GM12878 (cell line): ENCODE measurements around the gene MYO15B. TPM values are rescaled to one million over a fixed set of nuclear protein-coding genes. Genes with fewer than 3 reads are reported as not detected.

Experiments
- ASH2L ChIP-seq: fragments of 300-600, 200-600 bp; sonication (generic); IDR thresholded peaks from 2 replicates; pipeline ENCODE4 v1.6.1; 2017; ENCODE audit warnings: low read depth, mild to moderate bottlenecking, borderline replicate concordance
- CHD2 ChIP-seq: IDR thresholded peaks from 2 replicates; pipeline ENCODE4 v1.6.1; 2011; ENCODE audit warnings: low read depth, low read length, improper control_type of control experiment, borderline replicate concordance
- FOXM1 ChIP-seq: IDR thresholded peaks from 2 replicates; pipeline ENCODE4 v1.6.1; 2012; ENCODE audit warnings: low read depth, mild to moderate bottlenecking, inconsistent platforms, low read length, moderate library complexity
- HDAC6 ChIP-seq: fragments of 200-600 bp; sonication (generic); IDR thresholded peaks from one replicate; pipeline ENCODE4 v1.8.0; 2017; ENCODE audit warnings: antibody characterized with exemption; ENCODE audit not compliant: unreplicated experiment
- KAT2A ChIP-seq: conservative IDR thresholded peaks from 2 replicates; pipeline ENCODE4 v1.6.1; 2011; ENCODE audit warnings: low read depth, low read length; ENCODE audit not compliant: control insufficient read depth
- MXI1 ChIP-seq: fragments of 150-350 bp; IDR thresholded peaks from 2 replicates; pipeline ENCODE4 v1.6.1; 2011; ENCODE audit warnings: low read depth, mild to moderate bottlenecking, inconsistent platforms, low read length, improper control_type of control experiment
- POLR2AphosphoS2 ChIP-seq: IDR thresholded peaks from 2 replicates; pipeline ENCODE4 v1.6.1; 2011; ENCODE audit warnings: low read depth, mild to moderate bottlenecking, low read length, improper control_type of control experiment, moderate library complexity
- PRDM15 ChIP-seq: fragments of 450-650 bp; formaldehyde crosslinking; IDR thresholded peaks from 2 replicates; pipeline ENCODE4 v1.4.0; 2020; ENCODE audit warnings: mild to moderate bottlenecking, moderate library complexity
- SKIL ChIP-seq: fragments of 450-650 bp; IDR thresholded peaks from 2 replicates; pipeline ENCODE4 v1.6.1; 2017; ENCODE audit warnings: mild to moderate bottlenecking, low read depth, inconsistent platforms; ENCODE audit not compliant: poor library complexity, severe bottlenecking
- SMAD1 ChIP-seq: fragments of 450-650 bp; IDR thresholded peaks from 2 replicates; pipeline ENCODE4 v1.6.1; 2018; ENCODE audit warnings: mild to moderate bottlenecking, low read depth; ENCODE audit not compliant: partially characterized antibody
- SREBF1 ChIP-seq: IDR thresholded peaks from 2 replicates; pipeline ENCODE4 v1.6.1; 2012; ENCODE audit warnings: mild to moderate bottlenecking, low read length
- TCF12 ChIP-seq: IDR thresholded peaks from 2 replicates; pipeline ENCODE4 v1.6.1; 2011; ENCODE audit warnings: low read depth, mild to moderate bottlenecking, low read length
- ZBTB11 ChIP-seq: fragments of 450-650 bp; formaldehyde crosslinking; IDR thresholded peaks from 2 replicates; pipeline ENCODE4 v1.5.0; 2022; ENCODE audit warnings: mild to moderate bottlenecking, missing genetic modification characterization
- ZNF217 ChIP-seq: fragments of 450-650 bp; IDR thresholded peaks from 2 replicates; pipeline ENCODE4 v1.6.1; 2017; ENCODE audit warnings: antibody characterized with exemption, mild to moderate bottlenecking
- ZNF384 ChIP-seq: IDR thresholded peaks from 2 replicates; pipeline ENCODE4 v1.6.1; 2012; ENCODE audit warnings: low read depth, mild to moderate bottlenecking, low read length, improper control_type of control experiment, borderline replicate concordance
- polyA plus RNA-seq, 11 experiments: library from polyadenylated mRNA; depleted of rRNA in 4 of 11; unstranded in 6 of 11; stranded (reverse) in 5 of 11; fragments of >200 nt; fragmentation: Nextera tagmentation in 4 of 11; fragmentation: Illumina TruSeq in 1 of 11; extraction: Ambion mirVana in 4 of 11; extraction: Trizol in 1 of 11; gene quantifications; 1 replicate in 1 of 11; 2 replicates in 10 of 11; pipeline versions ENCODE4 v1.2.1 to v1.2.3, GENCODE V29; 2011 to 2016; ENCODE audit warnings: inconsistent platforms in 2 of 11, missing spikeins in 2 of 11, low read depth in 1 of 11
- total RNA-seq, 4 experiments: library from RNA; depleted of rRNA in 3 of 4; stranded (reverse); fragments of >200 nt in 3 of 4; fragmentation: Illumina TruSeq in 1 of 4; extraction: Trizol in 1 of 4; gene quantifications; 2 replicates each; pipeline versions ENCODE4 v1.2.1 to v1.2.3, GENCODE V29; 2013 to 2021

MYO15B gene
- total and polyA plus RNA-seq, 10 of the 15 experiments (the other 5 are each of a cell fraction or from before 2014, with no cell fraction given): 0.67 to 15.4 (median 2.3) TPM; not detected in 1

- TF ChIP-seq HDAC6: no peak
- TF ChIP-seq ZNF384: no peak
- TF ChIP-seq MXI1: no peak
- TF ChIP-seq PRDM15 (CRISPR knock-in tag): no peak
- no peak for TF ChIP-seq ASH2L
- no peak for TF ChIP-seq TCF12
- no peak for TF ChIP-seq SKIL
- TF ChIP-seq ZBTB11 (CRISPR knock-in tag): no peak
- TF ChIP-seq POLR2AphosphoS2: no peak
- TF ChIP-seq CHD2: no peak
- no peak for TF ChIP-seq FOXM1
- no peak for TF ChIP-seq ZNF217
- no peak for TF ChIP-seq KAT2A
- no peak for TF ChIP-seq SMAD1
- TF ChIP-seq SREBF1: no peak
- TF ChIP-seq, all 136 proteins: peak for 0
These were observed 46.8 kb downstream of the MYO15B start (continued) for GRCh38 chr17:75634376-75634740.
